GM12874 (cell line): ENCODE results near the gene WSCD2.

Experiments
- CTCF ChIP-seq: IDR thresholded peaks from 2 replicates; pipeline ENCODE4 v1.5.1; 2011; ENCODE audit warnings: low read depth, mild to moderate bottlenecking, control low read depth, low read length, moderate library complexity; ENCODE audit not compliant: insufficient read depth

The WSCD2 gene

GRCh38 chr12:108101605-108102175 lies 27.4 kb upstream of the WSCD2 start:
- TF ChIP-seq CTCF: no peak

GRCh38 chr12:108102363-108102762 lies 26.7 kb upstream of the WSCD2 start:
- TF ChIP-seq CTCF: no peak

- no peak for TF ChIP-seq CTCF
Observed at GRCh38 chr12:108103087-108103486, 26.0 kb upstream of the WSCD2 start.

GRCh38 chr12:108103517-108103916 lies 25.6 kb upstream of the WSCD2 start:
- TF ChIP-seq CTCF: no peak

GRCh38 chr12:108104657-108105056 lies 24.4 kb upstream of the WSCD2 start:
- no peak for TF ChIP-seq CTCF

GRCh38 chr12:108106599-108106998 lies 22.5 kb upstream of the WSCD2 start:
- no peak for TF ChIP-seq CTCF

GRCh38 chr12:108107293-108107692 lies 21.8 kb upstream of the WSCD2 start:
- no peak for TF ChIP-seq CTCF
